Brain microvascular endothelial cell (primary cell): ENCODE results near the gene CHRM1.

Experiments
- DNase-seq: peaks from one replicate; pipeline ENCODE4 v3.0.0-alpha.2; 2020
- H3K27ac ChIP-seq: fragments of 250-450 bp; sonication (Bioruptor Pico); 2 replicates; pipeline ENCODE4 v1.5.1; 2020; ENCODE audit warnings: mild to moderate bottlenecking, moderate library complexity
- H3K27me3 ChIP-seq: fragments of 250-450 bp; sonication (Bioruptor Pico); replicated peaks from 2 replicates; pipeline ENCODE4 v1.5.1; 2020; ENCODE audit warnings: mild to moderate bottlenecking
- H3K36me3 ChIP-seq: fragments of 250-450 bp; sonication (Bioruptor Pico); replicated peaks from 2 replicates; pipeline ENCODE4 v1.5.1; 2020; ENCODE audit warnings: mild to moderate bottlenecking
- H3K4me3 ChIP-seq: 2 replicates; pipeline ENCODE4 v1.5.1; 2011; ENCODE audit warnings: low read depth, mild to moderate bottlenecking, control low read depth, low read length, moderate library complexity
- CTCF ChIP-seq: IDR thresholded peaks from 2 replicates; pipeline ENCODE4 v1.5.1; 2011; ENCODE audit warnings: low read depth, mild to moderate bottlenecking, moderate library complexity, low read length, control low read depth, inconsistent platforms; ENCODE audit errors: missing control alignments
- in situ Hi-C: cut with HindIII; loops from 2 replicates; pipeline ENCODE4 v1.10.0; 2017; ENCODE audit warnings: low sequenced_read_pairs, low pct_ligation_motif_present

Gene CHRM1

DNA sequence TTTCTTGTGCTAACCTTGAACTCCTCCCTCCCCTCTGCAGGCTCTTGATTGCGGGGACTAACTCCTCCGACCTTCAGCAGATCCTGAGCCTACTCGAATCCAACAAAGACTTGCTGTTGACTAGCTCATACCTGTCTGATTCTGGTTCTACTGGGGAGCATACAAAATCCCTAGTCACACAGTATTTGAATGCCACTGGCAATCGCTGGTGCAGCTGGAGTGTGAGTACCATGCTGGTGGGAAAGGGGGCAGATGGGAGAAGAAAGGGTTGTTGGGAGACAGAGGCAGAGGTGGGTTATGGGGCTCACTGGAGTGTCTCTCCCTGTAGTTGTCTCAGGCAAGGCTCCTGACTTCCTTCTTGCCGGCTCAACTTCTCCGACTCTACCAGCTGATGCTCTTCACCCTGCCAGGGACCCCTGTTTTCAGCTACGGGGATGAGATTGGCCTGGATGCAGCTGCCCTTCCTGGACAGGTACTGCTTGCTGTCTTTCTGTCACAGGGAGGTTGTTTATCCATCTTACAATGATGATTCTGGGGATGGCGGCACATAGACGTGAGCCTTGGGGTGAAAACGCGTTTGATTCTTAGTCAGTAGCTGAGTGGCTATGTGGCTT, 35.9 kb downstream of the CHRM1 start:
- H3K36me3 ChIP-seq = peaks cover 79% of the 10 kb centered on the region
- in situ Hi-C loops = no loop called here
- H3K27me3 ChIP-seq = no peaks in the 10 kb centered on the region
- H3K4me3 ChIP-seq = peak overlapping the region; percentile 6
- no peak for DNase-seq
- TF ChIP-seq CTCF = no peak
- H3K27ac ChIP-seq = no peak overlapping the region

DNA sequence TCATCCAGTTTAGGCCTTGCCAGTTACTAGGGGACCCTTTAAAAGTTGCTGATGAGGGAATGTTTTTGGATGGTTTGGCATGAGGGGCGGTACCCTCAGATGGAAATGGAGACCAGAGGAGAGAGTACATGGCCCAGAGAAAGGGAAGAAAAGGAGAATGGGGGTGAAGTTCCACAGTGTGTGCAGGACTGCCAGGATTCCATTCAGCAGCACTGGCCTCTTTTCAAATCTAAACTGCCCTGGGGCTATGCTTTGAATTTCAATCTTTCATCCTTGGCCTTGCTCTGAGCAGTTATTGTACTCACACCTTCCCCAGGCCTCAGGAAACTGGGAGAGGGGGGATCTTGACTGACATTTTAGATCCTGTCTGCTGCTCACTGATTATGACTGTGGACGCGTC, 37.5 kb downstream of the CHRM1 start:
- Histone ChIP-seq H3K27me3 (no peaks in the 10 kb centered on the region), H3K36me3 (peaks cover 66% of the 10 kb centered on the region), H3K27ac (no peak overlapping the region), H3K4me3 (peak overlapping the region; percentile 100)
- TF ChIP-seq CTCF = no peak
- DNase-seq = no peak
- in situ Hi-C loops = no loop called here

DNA sequence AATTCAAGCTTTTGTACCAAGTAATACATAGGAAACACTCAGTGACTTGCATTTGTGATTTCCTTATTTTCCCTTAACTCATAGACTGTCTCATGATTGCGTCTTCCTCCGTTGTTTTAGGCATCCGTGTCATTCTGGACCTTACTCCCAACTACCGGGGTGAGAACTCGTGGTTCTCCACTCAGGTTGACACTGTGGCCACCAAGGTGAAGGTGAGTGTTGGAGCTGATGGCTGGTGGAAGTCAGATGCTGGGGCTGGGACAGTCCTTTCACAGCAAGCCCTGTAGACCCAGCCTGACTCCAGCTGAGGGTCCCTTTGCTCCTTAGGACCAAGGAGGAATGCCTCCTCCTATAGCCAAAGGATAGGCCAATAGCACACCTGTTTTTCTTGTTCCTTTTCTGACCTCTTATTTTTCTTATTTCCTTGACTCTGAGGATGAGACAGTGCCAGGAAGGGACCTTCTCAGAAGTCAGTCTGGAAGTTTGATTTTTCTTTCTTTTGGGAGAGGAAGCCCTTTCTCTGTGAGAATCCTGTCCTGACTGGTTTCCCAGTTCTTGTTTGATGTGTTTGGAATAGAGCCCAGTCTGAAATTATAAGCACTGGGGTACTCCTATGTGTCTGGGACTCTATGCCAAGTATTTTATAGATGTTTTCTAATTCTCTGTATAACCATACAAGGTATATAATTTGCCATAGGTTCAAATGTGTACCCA, 38.2 kb downstream of the CHRM1 start:
- in situ Hi-C loops = no loop called here
- no peak for DNase-seq
- peak overlapping the region; percentile 100 for H3K4me3 ChIP-seq
- no peak for TF ChIP-seq CTCF
- H3K27me3 ChIP-seq = no peaks in the 10 kb centered on the region
- H3K36me3 ChIP-seq = peaks cover 58% of the 10 kb centered on the region
- peak overlapping the region; percentile 97 for H3K27ac ChIP-seq

DNA sequence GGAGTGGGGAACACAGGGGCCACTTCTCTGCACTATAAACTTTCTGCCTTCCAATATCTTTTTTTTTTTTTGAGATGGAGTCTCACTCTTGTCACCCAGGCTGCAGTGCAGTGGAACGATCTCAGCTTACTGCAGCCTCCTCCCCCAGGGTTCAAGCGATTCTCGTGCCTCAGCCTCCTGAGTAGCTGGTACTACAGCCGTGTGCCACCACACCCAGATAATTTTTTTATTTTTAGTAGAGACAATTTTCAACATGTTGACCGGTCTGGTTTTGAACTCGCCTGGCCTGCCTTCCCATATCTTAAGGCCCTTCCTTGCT, 38.8 kb downstream of the CHRM1 start:
- Histone ChIP-seq H3K27me3 (no peaks in the 10 kb centered on the region), H3K4me3 (peak overlapping the region; percentile 100), H3K27ac (peak overlapping the region; percentile 97), H3K36me3 (peaks cover 54% of the 10 kb centered on the region)
- TF ChIP-seq CTCF = no peak
- DNase-seq = no peak
- in situ Hi-C loops = no loop called here

DNA sequence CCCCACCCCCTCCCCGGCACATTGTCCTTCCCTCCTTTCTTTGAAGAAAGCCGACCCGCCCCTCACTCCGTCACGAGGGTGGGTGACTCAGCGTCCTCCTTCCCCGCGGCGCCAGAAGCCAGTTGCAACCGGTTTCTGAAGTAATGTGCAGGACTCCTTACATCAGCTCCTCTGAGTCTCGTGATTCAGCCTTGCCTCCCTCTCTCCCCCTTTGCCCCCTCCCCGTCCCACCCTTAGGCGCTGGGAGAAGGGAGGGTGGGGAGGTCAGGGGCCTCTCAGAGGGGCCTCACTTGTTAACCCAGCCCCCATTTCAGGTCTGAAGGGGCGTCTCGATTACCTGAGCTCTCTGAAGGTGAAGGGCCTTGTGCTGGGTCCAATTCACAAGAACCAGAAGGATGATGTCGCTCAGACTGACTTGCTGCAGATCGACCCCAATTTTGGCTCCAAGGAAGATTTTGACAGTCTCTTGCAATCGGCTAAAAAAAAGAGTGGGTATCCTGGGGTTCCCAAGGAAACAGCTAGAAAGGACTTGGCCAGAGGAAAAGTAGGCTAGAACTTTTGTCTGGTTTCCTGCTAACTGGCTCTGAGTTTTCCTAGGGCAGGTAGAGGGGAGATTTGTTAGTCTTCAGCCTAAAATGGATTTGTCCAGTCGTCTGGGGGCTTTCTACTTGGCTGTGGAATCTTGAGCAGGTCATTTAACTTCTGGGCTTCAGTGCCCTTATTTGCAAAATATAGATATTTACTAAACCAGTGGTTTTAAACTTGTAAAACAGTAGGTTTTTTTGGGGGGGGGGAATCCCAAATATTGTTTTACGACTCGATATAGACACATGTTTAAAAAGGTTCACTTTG, 39.4 kb downstream of the CHRM1 start:
- Histone ChIP-seq H3K27ac (peak overlapping the region; percentile 97), H3K4me3 (peak overlapping the region; percentile 100), H3K27me3 (no peaks in the 10 kb centered on the region), H3K36me3 (peaks cover 48% of the 10 kb centered on the region)
- in situ Hi-C loops = no loop called here
- TF ChIP-seq CTCF = no peak
- DNase-seq = peak; percentile 97
